Head of caudate nucleus (tissue), 42 donors: ENCODE results near the gene DNM3.
A peak's percentile ranks its signal among the peaks of the same experiment; 100 is the strongest.

Source experiments
- DNase-seq, 42 donors: peaks; one replicate each; pipeline versions ENCODE4 v3.0.0 to v3.0.0-alpha.2; 2020 to 2021; ENCODE audit warnings: mixed read lengths in 7 of 42
- intact Hi-C: fragments of 100-400 bp; cut with DNase I; formaldehyde crosslinking; loops from one replicate; pipeline ENCODE4 v1.15.0; 2022

Gene DNM3

GRCh38 chr1:172268237-172268636 is 426.9 kb downstream of the DNM3 start:
- intact Hi-C loops: no loop called here
- no peak for DNase-seq

DNA sequence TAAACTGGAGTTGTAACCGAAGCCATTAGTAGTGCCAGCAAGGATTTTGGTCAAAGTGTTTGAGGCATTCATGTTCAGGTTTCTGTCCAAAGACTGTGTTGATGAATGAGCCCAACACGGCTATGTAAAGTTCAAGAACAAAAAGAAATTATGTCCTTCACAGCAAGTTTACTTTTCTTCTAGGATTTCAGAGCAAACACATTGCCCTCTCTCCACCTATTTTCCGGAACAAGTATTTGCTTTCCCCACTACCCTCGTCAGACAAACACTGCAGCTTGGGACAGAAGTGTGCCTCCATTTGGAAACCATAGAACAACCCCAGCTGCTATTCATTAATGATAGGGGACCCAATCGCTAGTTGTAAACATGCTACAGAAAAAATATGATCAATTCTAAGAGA is 427.8 kb downstream of the DNM3 start:
- no peak for DNase-seq
- intact Hi-C loops: no loop called here

- intact Hi-C loops: no loop called here
- DNase-seq: no peak
Observed at GRCh38 chr1:172269644-172270043, 428.3 kb downstream of the DNM3 start.

DNA sequence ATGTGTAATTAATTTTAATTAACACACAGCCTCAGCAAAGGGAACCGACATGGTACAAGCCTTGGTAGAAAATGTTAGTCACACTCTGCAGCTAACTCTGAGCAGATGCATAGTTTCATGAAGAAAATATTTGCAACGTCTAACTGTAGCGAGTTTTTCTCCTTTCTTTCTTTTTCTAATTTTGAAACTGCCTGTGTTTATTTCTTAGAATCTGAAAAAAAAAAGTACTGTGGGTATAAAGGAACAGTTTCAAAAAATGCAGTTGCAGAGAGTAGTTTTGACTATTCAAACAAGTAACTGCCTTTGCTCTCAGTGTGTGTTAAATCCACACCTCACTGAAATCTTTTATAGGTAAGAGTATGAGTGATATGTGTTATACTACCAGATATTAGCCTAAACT is 429.3 kb downstream of the DNM3 start:
- DNase-seq: no peak
- intact Hi-C loops: no loop called here

DNA sequence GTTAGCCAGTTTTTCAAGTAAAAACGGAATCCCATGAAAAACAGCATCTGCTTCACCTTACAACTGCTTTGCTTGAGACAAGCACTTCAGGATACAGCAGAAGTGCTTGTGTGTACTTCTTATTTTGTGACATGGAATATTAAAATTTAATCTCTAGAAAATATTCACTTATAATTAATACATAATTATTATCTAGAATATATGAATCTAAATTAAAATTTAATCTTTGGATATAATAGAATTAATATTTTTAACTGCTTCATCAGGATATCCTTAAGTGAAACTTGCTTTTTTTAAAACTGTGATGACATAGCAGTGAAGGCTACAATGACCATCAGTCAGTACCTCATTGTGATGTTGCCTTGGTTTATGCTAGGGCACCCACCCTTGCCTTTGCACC is 430.8 kb downstream of the DNM3 start:
- no peak for DNase-seq
- intact Hi-C loops: no loop called here

- DNase-seq: no peak
- intact Hi-C loops: no loop called here
Observed at GRCh38 chr1:172273647-172274396, 432.5 kb downstream of the DNM3 start.

DNA sequence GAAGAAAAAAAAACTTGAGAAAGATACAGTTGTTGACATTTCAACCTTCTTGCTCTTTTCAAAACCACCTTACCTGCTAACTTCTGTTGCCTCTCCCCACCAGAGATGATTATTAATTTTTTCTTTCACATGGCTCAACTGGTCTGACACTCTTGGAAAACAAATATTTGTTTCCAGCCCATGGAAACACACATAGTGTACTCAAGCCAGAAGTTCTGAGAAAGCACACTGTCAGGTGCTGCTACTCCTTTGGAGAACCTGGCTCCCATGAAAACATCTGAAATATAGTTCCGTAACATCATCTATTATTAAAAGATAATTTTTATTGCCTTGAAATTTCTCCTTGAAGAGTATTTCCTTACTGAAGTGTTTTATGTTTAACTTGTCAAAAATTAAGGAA is 434.2 kb downstream of the DNM3 start:
- intact Hi-C loops: no loop called here
- no peak for DNase-seq

GRCh38 chr1:172276120-172276818 is 435.0 kb downstream of the DNM3 start:
- intact Hi-C loops: no loop called here
- no peak for DNase-seq

GRCh38 chr1:172277275-172277674 is 436.0 kb downstream of the DNM3 start:
- intact Hi-C loops: no loop called here
- no peak for DNase-seq

GRCh38 chr1:172277989-172278388 is 436.7 kb downstream of the DNM3 start:
- intact Hi-C loops: no loop called here
- DNase-seq: no peak

- intact Hi-C loops: no loop called here
- DNase-seq: no peak
Observed at GRCh38 chr1:172278478-172278877, 437.2 kb downstream of the DNM3 start.

GRCh38 chr1:172279939-172280636 is 438.8 kb downstream of the DNM3 start:
- intact Hi-C loops: no loop called here
- no peak for DNase-seq

GRCh38 chr1:172283766-172284165 is 442.5 kb downstream of the DNM3 start:
- no peak for DNase-seq
- intact Hi-C loops: no loop called here

- intact Hi-C loops: no loop called here
Observed at GRCh38 chr1:172286629-172287076, 445.4 kb downstream of the DNM3 start.

GRCh38 chr1:172287208-172287607 is 445.9 kb downstream of the DNM3 start:
- intact Hi-C loops: no loop called here
- peak in 28 of 42 donors; percentile 2 to 79 (median 31) for DNase-seq

More at GRCh38 chr1:172286629-172287076, 445.4 kb downstream of the DNM3 start:
- no peak for DNase-seq

DNA sequence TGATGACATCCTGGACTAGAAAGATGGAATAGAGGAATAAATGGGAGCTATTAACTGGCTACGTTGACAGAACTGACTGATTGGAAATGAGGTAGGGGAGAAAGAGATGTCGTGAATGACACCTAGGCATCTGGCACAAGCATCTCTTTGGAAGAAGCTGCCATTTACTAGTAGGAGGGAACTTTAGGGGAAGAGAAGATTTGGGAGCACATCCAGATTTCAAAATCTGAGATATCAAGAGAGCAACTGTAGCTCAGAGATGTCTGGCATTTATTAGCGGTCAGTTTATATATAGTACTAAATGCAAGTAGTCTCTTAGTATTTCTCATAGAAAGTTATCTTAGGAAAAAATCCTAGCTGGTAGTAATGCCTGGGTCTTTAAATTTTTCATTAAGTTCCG is 447.3 kb downstream of the DNM3 start:
- no peak for DNase-seq
- intact Hi-C loops: no loop called here

GRCh38 chr1:172289448-172289847 is 448.1 kb downstream of the DNM3 start:
- intact Hi-C loops: no loop called here
- no peak for DNase-seq

- intact Hi-C loops: no loop called here
- DNase-seq: no peak
Observed at GRCh38 chr1:172292840-172293239, 451.5 kb downstream of the DNM3 start.

DNA sequence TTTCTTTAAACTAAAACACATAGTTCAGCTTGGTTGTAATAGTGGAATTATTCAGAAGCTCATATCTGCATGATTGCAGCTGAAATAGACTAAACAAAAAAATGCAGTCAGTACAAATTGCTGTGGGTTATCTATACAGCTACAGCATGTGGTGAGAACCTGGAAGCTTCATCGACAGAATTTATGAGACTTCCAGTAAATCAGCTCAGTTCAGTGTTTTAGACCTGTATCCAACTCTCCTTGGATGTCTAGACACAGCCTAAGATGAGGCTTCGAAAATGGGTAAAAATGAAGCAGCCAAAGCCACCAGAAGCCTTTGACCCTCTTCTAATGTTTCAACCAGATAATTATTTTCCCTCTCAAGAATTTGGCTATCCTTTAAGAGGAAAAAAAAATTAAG is 452.1 kb downstream of the DNM3 start:
- intact Hi-C loops: no loop called here
- DNase-seq: no peak

GRCh38 chr1:172298141-172298540 is 456.8 kb downstream of the DNM3 start:
- no peak for DNase-seq
- intact Hi-C loops: no loop called here
